ENCODE data around the gene PA2G4. TPM values are rescaled to one million over a fixed set of nuclear protein-coding genes. Genes with fewer than 3 reads are reported as not detected.
"Not testable (repeated sequence)": the region's sequence is repeated elsewhere in the genome, so short reads cannot be mapped to it uniquely, and the experiment has no call there.

The PA2G4 gene
- total RNA-seq, 1 experiment from 2014 or later, result 607 TPM

- peak; percentile 90 for DNase-seq (ENCODE audit: low read depth)
Observed at GRCh38 chr12:56152132-56152755, 47.9 kb downstream of the PA2G4 start, which contains the start of gene MYL6B. Gene MYL6B, plus strand, starts transcription at chr12:56152587. Its CDS starts 1,332 bp downstream, at chr12:56153919.

GRCh38 chr12:56152756-56153677 is 48.7 kb downstream of the PA2G4 start:
- no peak for DNase-seq (ENCODE audit: low read depth)

- DNase-seq (ENCODE audit: low read depth), result no peak
Observed at GRCh38 chr12:56153678-56154065, 49.3 kb downstream of the PA2G4 start.

- no peak for DNase-seq (ENCODE audit: low read depth)
Observed at GRCh38 chr12:56154246-56154771, 50.0 kb downstream of the PA2G4 start.

- no peak for DNase-seq (ENCODE audit: low read depth)
Observed at GRCh38 chr12:56154818-56155217, 50.5 kb downstream of the PA2G4 start.

- no peak for DNase-seq (ENCODE audit: low read depth)
Observed at GRCh38 chr12:56155256-56155845, 51.0 kb downstream of the PA2G4 start.

- DNase-seq (ENCODE audit: low read depth), result not testable (repeated sequence)
Observed at GRCh38 chr12:56156464-56157200, 52.3 kb downstream of the PA2G4 start.

GRCh38 chr12:56157201-56158028 is 53.1 kb downstream of the PA2G4 start:
- peak; percentile 88 for DNase-seq (ENCODE audit: low read depth)

GRCh38 chr12:56158029-56158925 is 53.9 kb downstream of the PA2G4 start, which contains the start of gene MYL6:
Gene MYL6, plus strand, starts transcription at chr12:56158359. Its CDS starts 43 bp downstream, at chr12:56158402.
- peak; percentile 93 for DNase-seq (ENCODE audit: low read depth)

GRCh38 chr12:56158926-56159461 is 54.6 kb downstream of the PA2G4 start:
- peak; percentile 68 for DNase-seq (ENCODE audit: low read depth)

- DNase-seq (ENCODE audit: low read depth), result no peak
Observed at GRCh38 chr12:56159482-56160192, 55.3 kb downstream of the PA2G4 start.

- DNase-seq (ENCODE audit: low read depth), result peak; percentile 87
Observed at GRCh38 chr12:56160193-56160763, 55.9 kb downstream of the PA2G4 start.

GRCh38 chr12:56160894-56161689 is 56.7 kb downstream of the PA2G4 start:
- no peak for DNase-seq (ENCODE audit: low read depth)

GRCh38 chr12:56161690-56162351 is 57.5 kb downstream of the PA2G4 start:
- DNase-seq (ENCODE audit: low read depth), result no peak

- DNase-seq (ENCODE audit: low read depth), result no peak
Observed at GRCh38 chr12:56162468-56163290, 58.3 kb downstream of the PA2G4 start.

All from HT1080 (cell line).